Stimulated activated CD8-positive, alpha-beta memory T cell treated with anti-CD3 and anti-CD28 coated beads, Interleukin-7, amount 100 ng/mL, for 48 hours (primary cell): ENCODE results near the gene MT1B.
A peak's percentile ranks its signal among the peaks of the same experiment; 100 is the strongest.

ENCODE experiments used
- DNase-seq, 2 donors: peaks; one replicate each; pipeline ENCODE4 v3.0.0-alpha.2; 2020; ENCODE audit warnings: low read depth in 1 of 2; ENCODE audit errors: extremely low read depth in 1 of 2

The MT1B gene

DNA sequence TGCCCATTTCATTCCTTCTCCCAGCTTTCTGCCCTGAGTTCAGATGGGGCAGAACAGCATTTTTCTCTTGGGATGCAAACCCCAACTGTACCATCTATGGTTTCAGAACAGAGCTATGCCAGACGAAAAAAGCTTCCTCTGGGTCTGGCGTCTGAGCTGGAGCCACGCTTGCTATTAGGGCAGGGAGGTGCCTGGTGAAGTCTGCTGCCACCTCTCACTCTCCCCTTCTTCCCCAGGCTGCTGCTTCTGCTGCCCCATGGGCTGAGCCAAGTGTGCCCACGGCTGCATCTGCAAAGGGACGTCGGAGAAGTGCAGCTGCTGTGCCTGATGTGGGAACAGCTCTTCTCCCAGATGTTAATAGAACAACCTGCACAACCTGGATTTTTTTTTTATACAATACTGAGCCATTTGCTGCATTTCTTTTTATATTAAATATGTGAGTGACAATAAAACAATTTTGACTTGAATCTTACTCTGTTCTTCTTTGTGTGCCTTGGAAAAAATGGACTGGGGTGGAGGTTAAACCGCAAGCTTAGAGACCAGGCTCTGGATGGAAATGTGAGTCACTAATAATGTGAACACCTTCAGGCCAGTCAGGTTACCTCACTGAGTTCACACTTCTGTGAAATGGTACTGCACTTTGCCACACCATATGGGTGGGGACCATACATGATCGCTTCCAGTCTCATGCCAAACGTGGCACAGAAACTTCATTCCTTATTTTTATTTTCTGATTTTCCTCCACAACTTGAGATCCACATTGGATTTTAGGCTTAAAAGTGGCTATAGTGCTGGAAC is 14.9 kb upstream of the MT1B start:
- no peak for DNase-seq

DNA sequence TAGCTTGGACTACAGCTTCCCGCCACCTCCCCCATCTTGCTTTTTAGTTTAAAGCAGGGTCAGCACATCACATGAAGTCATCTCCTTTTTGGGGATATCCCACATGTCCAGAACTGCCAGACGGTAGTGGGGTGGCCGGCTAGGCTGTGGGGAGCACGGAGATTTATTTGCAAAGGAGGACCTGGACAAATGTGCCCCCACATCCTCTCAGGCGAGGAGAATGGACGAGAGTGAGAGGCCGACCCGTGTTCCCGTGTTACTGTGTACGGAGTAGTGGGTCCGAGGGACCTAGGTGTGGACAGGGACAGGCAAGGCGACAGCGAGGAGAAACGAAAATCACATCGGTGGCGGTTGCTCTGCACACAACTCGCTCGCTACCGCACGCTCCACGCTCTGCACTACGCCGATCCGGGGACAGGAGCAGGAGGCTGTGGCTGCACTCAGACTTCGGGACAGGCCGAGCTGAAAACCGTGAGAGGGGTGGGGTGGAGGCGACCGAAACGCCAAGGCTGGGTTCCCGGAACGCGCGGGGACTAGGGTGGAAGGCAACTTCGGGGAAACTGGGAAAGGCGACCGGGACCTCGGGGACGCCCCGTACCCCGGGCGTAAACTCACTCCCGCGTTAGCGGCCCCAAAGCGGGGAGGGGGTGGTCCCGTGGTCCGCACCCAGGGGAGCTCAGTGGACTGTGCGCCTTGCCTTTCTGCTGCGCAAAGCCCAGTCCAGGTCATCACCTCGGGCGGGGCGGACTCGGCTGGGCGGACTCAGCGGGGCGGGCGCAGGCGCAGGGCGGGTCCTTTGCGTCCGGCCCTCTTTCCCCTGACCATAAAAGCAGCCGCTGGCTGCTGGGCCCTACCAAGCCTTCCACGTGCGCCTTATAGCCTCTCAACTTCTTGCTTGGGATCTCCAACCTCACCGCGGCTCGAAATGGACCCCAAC is 13.6 kb upstream of the MT1B start, which contains the start of gene MT1A:
MT1A (plus strand) TSS at position 853 of the 937 bp plus-strand sequence; CDS start at position 926, 73 bp downstream.
- DNase-seq: no peak

DNA sequence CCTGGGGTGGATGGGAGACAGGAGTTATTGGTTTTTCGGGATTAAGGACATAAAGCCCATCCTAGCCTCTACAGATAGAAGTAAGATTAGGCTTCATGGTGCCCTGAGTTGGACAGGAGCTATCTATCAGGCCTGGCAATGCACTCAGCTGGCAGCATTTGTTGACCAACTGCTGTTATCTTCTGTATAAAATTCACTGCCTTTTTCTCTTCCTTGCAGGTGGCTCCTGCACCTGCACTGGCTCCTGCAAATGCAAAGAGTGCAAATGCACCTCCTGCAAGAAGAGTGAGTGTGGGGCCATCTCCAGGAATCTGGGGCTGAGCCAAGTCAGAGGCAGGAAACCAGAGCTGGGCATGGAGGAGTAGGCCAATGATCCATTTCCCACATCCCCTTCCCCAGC is 12.6 kb upstream of the MT1B start:
- no peak for DNase-seq

DNA sequence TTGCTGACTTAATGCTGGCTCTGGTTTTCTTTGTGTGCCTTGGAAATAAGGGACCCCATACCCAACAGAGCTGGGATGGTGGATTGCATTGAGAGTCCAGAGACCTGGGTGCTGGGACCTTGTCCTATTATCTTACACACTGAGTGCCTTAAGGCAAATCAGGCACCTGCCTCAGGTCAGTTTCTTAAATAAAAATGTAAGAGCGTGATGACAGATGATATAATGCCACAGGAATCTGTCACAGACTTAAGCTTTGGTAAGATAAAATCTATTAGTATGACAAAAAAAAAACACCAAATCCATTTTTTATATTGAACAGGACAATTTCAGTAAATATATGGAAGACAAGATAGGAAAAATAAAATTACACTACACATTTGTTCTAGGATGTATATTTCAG is 11.6 kb upstream of the MT1B start:
- DNase-seq: no peak

DNA sequence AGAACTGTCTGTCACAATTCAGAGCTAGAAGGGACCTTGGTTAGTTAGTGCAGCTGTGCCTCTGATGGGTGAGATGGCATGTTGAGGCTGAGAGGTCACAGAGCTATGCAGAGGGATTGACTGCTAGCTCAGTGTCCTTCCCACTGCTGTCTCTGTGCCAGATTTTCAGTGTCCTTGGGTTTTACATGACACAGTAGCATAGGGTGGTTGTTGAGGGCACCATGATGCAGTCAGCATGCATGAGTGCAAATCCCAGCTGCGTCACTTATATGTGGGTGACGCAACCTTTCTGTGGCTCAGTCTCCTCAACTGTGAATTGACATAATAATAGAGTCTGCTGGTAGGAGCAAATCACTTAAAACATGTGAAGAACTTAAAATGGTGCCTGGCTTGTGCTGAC is 10.5 kb upstream of the MT1B start:
- no peak for DNase-seq

DNA sequence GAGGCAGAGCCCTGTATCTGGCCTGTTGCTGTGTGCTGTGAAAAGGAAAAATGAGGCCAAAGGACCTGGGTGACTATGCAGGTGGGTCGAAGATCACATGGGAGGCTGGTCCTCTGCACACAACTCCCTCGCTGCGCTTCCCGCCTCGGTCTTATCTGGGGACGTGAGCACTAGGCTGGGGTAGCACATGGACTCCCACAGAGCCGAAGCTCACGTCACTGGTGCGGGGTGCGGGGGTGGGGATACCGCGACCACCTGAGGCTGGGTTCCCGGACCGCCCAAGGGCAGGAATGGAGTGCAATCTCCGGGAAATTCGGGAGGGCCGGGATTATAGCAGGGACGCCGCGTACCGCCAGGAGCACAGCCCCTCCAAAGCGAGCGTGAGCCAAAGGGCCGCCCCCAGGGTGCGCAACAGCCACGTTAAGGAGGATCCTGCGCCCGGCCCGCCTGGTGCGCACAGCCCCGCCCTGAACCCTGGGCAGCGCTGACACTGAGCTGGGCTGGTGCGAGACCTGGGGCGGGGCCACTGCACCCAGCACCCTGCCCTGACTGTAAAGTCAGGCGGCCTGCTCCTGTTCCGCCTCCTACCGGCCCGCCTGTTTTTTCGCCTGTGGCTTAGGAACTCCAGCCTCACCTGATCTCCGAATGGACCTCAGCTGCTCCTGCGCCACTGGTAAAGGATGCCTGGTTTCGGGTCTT is 8.5 kb upstream of the MT1B start:
- DNase-seq: peak; percentile 68 to 75

DNA sequence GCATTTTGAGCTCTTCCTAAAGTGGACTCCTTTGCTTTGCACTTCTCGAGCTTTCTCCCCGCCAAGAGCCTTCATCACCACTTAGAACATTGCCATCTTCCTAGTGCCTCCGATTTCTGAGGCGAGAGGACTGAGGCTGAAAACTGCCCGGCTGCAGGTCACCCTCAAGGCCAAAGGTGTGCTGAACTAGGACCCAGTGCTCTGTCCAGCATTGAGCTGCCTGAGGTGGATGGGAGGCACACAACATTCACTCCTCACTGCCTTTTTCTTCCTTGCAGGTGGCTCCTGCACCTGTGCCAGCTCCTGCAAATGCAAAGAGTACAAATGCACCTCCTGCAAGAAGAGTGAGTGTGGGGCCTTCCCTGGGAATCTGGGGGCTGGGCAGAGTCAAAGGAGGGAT is 7.9 kb upstream of the MT1B start:
- DNase-seq: no peak

DNA sequence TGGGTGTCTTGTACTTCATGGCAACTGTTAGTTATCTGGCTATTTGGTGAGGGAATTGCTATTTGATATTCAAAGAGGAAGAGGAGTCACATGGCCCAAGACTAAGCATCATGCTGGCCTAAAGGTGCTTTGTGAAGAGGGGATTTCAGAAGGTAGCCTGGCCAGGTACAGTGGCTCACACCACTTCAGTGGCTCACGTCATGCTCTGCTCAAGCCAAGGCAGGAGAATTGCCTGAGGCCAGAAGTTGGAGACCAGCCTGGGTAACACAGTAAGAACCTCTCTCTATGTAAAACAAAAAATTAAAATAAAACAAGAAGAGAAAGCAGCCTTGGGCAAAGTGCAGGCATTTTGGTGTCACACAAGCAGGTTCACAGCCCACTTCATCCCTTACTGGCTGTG is 6.4 kb upstream of the MT1B start:
- DNase-seq: no peak

DNA sequence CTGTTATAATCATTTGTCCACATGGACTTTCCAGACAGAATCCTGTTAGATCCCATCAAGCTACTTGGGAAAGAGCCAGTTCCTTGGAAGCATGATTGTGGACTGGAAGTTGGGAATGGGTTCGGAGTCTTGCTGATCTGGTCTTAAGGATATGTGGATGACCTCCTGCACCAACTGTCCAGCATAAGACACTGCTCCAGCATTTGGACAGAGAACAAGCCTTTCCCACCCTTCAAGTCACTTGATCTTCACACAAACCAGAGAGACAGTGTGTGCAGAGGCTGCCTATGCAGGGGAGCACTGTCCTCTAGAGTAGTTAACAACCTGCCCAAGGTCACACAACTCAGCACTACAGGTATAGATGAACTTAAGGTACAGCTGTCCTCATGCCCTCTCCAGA is 5.8 kb upstream of the MT1B start:
- no peak for DNase-seq

DNA sequence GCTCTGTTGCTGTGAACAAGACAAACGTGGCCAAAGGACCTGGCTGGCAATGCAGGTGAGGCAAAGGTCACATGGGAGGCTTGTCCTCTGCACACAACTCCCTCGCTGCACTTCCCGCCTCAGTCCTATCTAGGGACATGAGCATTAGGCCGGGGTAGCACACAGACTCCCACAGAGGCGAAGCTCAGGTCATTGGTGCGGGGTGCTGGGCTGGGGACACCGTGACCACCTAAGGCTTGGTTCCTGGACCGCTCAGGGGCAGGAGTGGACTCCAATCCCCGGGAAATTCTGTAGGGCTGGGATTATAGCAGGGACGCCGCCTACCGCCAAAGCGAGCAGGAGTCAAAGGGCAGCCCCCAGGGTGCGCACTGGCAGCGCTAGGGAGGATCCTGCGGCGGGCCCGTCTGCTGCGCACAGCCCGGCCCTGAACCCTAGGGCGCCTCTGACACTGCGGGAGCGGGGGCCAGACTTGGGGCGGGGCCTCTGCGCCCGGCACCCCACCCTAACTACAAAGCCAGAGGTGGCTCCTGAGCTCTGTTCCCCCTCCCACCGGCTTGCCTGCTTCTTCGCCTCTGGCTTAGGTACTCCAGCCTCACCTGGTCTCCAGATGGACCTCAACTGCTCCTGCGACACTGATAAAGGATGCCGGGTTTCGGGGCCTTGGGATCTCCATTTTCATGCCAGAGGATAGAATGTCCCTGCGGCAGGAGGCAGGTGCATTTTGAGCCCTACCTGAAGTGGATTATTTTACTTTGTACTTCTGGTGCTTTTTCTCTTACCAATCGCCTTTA is 3.9 kb upstream of the MT1B start:
- no peak for DNase-seq

DNA sequence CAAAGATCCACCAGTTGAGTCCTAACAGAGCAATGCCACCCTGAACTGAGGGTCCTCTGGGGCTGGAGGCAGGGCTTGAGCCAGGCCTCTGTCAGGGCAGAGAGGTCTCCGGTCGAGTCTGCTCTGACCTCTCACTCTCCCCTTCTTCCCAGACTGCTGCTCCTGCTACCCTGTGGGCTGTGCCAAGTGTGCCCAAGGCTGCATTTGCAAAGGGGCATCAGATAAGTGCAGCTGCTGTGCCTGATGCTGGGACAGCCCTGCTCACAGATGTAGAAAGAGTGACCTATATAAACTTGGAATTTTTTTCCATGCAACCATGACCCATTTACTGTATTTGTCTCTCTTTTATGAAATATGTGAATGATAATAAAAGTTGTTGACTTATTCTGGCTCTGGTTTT is 2.4 kb upstream of the MT1B start:
- DNase-seq: no peak

DNA sequence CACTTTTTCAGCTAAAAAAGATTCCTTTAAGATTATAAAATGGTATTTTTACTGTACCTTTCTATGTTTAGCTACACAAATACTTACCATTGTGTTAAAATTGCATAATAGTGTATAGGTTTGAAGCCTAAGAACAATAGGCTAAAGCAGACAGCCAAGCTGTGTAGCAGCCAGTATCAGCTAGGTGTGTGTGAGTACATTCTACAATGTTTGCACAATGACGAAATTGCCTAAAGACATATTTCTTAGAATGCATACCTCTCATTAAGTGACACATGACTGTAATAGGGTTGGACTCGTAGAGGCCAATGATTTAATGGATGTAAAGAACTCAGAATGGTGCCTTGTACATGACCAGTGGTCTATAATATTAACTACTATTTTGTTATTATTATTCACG is 1.9 kb upstream of the MT1B start:
- no peak for DNase-seq

DNA sequence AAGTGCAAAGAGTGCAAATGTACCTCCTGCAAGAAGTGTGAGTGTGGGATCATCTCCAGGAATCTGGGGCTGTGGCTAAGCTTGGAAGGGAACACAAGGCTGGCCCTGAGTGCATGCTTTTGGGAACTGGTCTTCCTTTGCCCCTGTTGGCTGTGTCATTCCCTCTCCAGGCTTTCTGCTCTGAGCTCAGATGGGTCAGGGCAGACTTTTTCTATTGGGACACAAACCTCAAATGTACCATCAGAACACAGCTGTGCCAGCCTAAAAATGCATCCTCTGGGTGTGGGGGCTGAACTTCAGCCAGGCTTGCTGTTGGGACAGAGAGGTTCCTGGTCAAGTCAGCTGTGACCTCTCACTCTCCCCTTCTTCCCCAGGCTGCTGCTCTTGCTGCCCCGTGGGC is 914 bp downstream of the MT1B start:
- no peak for DNase-seq

DNA sequence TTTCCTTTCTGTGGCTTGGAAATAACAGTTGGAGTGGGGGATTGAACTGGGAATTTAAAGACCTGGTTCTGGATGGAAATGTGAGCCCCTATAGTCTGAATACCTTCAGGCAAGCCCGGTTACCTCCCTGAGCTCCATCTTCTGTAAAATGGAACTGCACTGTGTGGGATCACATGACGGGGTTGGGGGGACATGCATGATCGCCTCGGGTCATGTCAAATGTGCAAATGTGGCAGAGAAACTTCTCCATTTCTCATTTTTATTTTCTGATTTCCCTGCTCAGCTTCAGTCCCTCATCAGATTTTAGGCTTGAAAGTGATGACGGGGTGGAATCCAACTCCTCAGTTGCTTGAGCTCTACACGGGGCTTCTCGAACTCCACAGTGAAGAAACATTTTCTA is 1.5 kb downstream of the MT1B start:
- DNase-seq: no peak

DNA sequence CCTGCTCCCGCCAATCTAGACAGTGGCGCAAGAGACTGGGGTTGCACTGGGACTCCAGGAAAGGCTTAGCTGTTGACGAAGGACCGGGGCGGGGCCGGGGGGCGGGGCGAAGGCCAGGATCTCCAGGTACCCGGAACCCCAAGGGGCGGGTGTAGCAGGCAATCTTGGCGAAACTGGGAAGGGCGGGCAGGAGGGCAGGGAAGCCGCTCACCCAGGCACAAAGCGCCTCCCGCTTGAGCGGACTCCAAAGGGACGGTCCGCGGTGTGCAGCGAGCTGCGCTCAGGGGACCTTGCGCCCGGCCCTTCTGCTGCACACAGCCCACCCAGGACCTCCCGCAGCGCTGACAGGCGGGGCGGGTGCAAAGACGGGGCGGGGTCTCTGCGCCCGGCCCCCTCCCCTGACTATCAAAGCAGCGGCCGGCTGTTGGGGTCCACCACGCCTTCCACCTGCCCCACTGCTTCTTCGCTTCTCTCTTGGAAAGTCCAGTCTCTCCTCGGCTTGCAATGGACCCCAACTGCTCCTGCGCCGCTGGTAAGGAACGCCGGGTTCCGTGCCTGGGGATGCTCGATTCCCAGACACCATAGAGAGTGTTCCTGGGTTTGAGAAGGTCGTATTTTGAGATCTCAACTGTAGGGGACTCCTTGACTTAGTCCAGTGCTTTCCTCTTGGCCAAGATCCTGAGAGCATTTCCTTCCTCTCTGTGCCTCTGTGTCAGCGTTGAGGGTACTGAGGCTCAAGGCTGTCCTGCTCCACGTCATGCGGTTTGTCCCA is 6.1 kb downstream of the MT1B start, which contains the start of gene MT1F:
MT1F (plus strand) TSS at position 405 of the 772 bp plus-strand sequence; CDS start at position 505, 100 bp downstream.
- peak; percentile 59 to 71 for DNase-seq

DNA sequence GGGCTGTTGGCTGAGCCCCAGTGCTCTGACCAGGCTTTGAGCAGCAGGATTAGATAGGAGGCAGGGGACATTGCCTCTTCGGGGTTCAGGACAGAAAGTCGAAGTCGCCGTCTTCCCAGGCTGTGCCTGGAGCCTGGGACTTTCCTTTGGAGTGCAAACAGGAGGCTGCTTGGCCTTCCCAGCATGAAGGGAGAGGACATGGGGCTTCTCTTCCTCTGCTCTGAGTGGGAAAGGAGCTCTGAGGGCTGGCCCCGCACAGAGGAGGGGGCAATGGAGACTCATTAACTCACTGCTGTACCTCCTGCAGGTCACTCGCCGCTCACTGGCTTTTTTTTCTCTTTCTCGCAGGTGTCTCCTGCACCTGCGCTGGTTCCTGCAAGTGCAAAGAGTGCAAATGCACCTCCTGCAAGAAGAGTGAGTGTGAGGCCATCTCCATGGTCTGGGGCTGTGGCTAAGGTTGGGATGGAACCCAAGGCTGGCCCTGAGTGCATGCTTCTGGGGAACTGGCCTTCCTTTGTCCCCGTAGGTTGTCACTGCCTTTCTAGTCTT is 6.7 kb downstream of the MT1B start:
- no peak for DNase-seq

DNA sequence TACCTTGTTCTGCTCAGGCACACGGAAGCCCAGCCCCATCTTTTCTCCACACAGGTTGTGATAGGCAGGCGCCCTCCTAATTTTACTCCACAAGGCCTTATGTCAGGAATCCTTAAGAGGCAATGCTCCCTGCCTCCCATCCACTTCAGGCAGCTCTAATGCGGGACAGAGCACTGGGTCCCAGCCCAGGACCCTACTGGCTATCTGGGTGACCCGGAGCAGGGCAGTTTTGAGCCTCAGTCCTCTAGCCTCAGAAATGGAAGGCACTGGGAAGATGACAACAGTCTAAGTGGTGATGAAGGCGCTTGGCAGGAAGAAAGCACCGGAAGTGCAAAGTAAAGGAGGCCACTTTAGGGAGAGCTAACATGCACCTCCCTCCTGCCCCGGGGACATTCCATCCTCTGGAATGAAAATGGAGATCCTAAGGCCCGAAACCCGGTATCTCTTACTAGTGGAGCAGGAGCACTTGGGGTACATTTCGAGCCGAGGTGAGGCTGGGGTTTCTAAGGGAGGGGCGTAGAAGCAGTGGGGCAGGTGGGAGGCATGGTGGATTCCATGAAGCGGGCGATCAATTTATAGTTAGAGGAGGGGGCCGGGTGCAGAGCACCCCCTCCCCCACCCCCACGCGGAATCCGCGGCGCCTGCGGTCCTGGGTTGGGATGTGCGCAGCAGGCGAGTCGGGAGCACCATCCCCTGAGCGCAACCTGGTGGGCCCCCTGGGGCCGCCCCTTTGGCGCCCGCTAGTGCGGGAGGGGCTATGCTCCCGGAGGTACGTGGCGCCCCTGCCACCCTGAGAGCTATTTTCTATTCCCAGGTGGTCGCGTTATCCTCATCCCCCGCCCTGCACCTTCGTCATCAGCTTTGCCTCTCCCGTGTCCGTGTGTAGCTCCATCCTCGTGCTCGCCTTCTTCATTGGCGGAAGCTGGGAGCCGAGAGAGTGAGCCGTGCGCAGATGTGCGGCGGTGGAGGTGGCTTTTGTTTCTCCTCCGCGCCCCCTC is 11.0 kb downstream of the MT1B start:
- DNase-seq: peak in 1 of 2 donors; percentile 42

DNA sequence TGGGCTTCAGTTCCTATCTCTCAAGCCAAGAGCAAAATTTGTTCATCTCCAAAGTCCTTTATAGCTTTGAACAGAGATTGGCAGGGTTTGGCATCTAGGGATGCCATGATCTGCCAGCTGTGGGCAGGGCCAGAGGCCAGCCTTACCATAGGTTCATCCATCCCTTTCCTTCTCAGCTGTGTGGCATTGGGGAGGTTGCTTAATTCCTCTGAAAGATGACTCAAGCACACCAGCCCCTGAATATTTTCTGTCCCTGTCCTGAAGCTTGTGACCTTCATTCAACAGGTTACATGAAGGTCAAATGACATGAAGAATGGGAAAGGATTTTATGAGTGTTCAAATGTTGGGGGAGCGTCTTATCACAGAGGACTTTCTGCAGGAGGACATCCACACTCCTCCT is 12.8 kb downstream of the MT1B start:
- no peak for DNase-seq
